T-helper 1 cell treated with Interleukin-12 subunit alpha and Interleukin-12 subunit beta and Interleukin-4 antibody, amounts not matched to agents 30 ng/mL and 1 ng/mL, for 36 hours (primary cell): Measurements from ENCODE around the gene ZDHHC14. TPM values are rescaled to one million over a fixed set of nuclear protein-coding genes. Genes with fewer than 3 reads are reported as not detected.
"Not testable (repeated sequence)": the region's sequence is repeated elsewhere in the genome, so short reads cannot be mapped to it uniquely, and the experiment has no call there.

Experiments used
- intact Hi-C: fragments of 100-400 bp; cut with micrococcal nuclease; formaldehyde crosslinking; loops from one replicate; pipeline ENCODE4 v1.15.1; 2024
- total RNA-seq: library from RNA; stranded (reverse); gene quantifications from 2 replicates; pipeline ENCODE4 v1.2.3, GENCODE V29; 2022

Gene ZDHHC14
- total RNA-seq, 1 donor from 2014 or later, result 18.3 TPM

DNA sequence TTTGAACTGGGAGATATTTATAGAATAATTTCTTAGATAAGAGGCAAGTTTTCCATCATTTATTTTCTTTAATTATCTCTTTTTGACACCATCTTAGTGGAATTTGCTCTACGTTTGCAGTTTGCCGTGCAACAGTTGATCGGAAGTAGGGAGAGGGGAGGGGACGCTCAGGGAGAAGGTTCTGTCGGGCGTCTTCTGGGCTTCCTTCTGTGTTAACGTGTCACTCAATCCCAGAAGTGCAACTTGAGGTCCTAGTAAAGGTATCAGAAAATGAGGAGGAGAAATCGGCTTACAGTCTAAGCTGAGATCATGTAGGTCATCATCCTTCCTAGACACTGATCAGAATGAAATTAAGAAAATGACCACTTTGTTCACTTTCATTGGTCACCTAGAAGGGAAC is 293.1 kb downstream of the ZDHHC14 start:
- intact Hi-C loops, result no loop called here

DNA sequence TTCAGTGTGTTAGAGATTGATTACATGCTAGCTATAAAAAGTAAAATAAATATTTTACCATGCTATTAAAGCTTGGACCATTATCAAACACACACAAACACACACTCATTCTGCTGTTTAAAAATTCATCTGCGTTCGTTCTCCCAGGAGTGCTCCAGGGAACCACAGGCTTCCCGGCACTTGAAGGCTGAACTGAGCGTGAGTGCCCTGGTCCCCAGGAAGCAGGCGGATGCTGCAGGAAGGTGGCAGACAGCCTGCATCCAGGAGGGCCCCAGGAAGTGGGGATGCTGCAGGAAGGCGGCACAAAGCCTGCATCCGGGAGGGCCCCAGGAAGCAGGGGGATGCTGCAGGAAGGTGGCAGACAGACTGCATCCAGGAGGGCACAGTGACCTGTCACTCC is 294.8 kb downstream of the ZDHHC14 start:
- intact Hi-C loops, result no loop called here

DNA sequence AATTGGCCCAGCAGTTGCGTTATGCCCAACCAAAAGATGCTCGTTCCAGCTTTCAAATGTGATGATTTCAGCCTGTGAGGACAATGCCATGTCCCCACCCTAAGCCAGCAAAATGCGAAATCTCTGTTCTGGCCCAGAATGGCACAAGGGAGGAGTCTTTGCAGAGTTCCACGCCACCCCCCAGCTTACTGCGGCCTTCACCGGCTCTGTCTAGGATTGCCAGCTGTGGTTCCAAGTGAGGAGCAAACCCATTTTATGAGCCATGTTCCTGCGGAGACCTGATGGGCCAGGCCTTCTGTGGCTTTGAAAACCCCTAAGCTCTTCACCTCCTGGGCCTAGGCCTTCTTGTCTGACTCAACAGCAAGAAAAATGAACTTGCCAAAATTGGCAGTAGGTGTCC is 295.3 kb downstream of the ZDHHC14 start:
- intact Hi-C loops, result no loop called here

DNA sequence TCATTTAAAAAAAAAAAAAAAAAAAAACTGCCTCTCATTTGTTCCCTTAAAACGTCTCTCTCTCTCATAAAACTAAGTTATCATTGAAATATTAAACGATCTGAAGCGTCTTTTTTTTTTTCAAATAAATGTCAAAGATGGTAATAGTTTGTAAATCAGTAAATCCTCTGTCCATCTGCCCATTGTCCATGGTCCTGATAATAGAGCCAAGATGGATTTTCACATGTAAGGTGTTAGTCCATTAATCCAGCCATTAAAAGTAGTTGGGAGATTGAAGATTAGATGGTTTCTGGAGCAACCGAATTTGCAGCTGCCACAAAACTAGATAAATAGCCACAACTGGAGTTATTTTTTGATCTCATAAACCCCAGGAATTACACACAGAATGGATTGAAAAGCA is 296.2 kb downstream of the ZDHHC14 start:
- intact Hi-C loops, result no loop called here

DNA sequence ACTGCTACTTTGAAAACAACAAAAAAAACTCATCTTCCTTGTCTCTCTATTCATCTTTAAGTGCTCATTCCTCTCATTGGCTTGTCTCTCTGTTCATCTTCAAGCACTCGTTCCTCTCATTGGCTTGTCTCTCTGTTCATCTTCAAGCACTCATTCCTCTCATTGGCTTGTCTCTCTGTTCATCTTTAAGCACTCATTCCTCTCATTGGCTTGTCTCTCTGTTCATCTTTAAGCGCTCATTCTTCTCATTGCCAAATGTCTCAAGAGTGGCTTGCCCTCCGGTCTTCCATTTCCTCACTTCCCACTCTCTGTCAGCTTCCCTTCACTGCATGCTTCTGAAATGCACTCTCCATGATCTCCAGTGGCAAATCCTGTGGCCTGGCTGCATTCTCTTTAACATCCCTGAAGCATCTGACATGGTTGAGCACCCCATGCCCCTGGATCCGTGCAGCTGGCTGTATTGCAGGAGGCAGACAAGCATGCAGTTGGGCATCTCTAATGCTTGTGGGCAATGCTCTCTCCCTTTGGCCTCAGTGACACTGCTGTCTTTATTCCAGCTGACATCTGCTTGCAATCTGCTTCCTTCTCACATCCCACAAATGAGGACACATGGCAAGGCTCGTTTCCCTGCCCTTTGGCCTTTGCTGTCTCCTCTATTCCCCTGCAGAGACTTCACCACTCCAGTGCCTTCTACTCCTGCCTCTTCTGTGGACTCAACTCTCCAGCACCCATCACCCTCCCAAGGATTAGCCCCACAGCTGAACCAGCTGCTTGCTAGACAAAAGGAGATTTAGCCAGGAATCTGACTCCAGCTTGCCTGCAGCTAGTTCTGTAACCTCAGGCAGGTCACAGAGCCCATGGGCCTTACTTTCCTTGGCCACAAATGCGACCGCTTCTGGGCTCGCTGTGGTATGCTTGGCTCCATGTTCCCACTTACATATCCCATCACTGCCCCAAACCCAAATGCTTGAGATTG is 298.9 kb downstream of the ZDHHC14 start:
- intact Hi-C loops, result no loop called here

GRCh38 chr6:157681041-157681650 is 300.2 kb downstream of the ZDHHC14 start:
- intact Hi-C loops, result no loop called here

DNA sequence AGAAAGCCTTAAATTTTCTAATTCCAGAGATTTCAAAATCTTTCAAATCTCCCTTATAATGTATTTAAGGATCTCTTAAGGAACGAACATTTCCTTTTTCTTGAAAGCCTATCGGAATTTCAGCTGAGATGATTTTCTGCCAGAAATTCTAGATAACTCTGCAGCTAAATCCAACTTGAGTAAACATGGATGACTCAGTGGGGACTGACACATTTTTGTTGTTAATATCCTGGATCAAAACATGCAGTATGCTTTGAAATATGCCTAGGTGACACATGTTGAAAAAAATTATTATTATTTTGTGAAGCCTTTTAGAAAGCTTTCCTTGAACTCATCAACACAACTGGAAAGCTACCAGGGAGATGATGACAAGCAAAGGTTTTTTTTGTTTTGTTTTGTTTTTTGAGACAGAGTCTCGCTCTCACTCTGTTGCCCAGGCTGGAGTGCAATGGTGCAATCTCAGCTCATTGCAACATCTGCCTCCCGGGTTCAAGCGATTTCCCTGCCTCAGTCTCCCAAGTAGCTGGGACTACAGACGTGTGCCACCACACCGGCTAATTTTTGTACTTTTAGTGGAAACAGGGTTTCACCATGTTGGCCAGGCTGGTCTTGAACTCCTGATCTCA is 302.0 kb downstream of the ZDHHC14 start:
- intact Hi-C loops, result no loop called here

DNA sequence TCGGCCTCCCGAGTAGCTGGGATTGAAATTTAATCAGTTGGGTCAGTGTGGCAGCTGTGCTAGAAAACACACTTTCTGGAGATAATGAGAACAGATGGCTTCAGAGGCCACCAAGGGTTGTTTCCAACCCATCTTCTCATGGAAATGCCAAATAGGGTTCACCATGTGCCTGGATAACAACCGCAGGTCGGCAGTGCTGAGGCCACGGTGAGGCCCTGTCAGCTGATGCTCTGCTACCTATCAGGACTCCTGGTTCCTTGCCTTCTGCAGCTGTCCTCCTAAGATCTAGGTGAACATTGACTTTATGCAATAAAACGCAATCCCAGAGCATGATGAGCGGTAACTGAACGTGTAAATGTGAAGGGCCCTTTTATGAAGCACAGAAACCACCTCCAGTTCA is 302.7 kb downstream of the ZDHHC14 start:
- intact Hi-C loops, result no loop called here

DNA sequence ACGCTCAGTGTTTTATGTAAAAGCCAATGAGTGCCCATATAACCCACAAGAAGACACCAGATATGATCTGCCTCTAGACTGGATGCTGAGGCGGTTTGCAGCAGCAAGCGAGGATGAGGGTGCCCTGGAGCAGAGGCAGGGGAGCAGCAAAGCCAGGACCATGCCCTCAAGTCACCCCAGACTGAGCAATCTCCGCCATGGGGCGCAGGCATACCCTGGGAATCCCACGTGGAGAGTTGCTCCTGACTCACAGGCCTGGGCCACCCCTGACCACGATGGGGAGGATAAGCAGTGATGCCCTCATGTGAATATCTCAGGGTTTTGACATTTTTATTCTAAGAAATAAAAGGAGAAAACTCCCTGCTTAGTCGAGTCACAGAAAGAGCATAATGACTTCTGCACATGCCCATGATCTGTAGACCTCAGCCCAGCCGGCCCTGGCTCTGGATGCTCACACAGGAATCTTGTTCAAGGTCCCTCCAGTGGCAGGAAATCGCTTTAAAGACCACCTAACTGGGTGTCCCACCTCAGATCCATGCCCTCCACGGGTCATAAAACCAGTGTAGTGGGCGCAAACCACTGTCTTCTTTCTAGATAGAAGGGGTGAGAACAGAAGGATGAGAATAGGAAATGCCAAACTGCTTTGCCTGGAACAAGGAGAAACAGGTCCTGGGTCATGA is 303.8 kb downstream of the ZDHHC14 start:
- intact Hi-C loops, result no loop called here

DNA sequence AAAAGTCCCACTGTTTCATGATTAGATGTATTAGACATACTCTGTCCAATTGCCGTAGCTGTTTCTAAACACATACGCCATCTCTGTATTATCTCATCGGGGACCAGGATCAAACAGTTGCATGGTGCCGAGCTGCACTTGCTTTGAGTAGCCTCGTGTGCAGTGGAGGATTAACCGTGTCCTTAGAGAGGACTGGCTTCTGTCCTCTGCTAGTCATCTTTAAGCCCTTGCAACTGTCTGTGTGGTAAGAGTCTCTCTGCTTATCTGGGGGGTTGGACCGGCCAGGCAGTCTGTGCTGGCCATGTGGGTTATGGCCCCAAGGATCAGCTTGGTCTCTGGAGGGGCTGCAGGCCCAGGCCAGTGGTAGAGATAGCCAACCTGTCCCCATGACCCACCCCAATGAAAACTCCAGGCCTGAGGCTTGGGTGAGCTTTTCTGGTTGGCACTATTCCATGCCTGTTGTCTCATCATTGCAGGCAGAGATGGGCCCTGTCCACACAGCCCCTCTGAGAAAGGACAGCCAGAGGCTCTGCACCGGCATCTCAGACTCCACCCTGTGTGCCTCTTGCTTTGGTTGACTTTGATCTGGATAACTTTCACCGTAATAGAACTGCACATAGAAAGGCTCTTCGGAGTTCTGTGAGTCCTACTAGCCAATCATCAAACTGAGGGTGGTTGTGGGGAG is 304.7 kb downstream of the ZDHHC14 start:
- intact Hi-C loops, result no loop called here

- intact Hi-C loops, result no loop called here
Measured at GRCh38 chr6:157688275-157688959, 307.4 kb downstream of the ZDHHC14 start.

DNA sequence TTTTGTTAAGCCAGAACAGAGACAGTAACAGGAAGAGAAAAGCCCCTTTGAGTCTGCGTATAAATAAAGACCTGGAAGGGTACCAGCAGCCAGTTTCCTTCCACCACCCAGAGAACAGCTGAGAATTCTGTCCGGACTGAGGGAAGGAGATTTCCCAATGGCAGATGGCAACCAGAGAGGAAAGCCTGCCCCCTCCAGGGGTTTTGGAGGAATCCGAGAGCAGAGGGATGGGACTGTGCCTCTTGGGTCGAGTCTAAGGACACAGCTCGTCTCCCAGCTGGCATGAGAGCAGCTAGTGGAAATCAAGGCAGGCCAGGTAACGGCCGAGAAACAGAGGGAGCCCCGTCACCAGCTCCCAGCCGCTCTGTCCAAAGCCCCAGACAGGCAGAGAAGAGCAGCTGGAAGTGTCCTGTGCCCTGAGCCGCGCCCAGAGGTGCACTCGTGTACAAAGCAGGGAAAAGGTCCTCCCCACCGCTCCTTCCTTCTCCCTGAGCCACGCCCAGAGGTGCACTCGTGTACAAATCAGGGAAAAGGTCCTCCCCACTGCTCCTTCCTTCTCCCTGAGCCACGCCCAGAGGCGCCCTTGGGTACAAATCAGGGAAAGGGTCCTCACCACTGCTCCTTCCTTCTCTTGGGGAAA is 308.1 kb downstream of the ZDHHC14 start:
- intact Hi-C loops, result no loop called here

GRCh38 chr6:157689875-157690274 is 308.9 kb downstream of the ZDHHC14 start:
- intact Hi-C loops, result no loop called here

- intact Hi-C loops, result no loop called here
Measured at GRCh38 chr6:157690441-157691210, 309.6 kb downstream of the ZDHHC14 start.

DNA sequence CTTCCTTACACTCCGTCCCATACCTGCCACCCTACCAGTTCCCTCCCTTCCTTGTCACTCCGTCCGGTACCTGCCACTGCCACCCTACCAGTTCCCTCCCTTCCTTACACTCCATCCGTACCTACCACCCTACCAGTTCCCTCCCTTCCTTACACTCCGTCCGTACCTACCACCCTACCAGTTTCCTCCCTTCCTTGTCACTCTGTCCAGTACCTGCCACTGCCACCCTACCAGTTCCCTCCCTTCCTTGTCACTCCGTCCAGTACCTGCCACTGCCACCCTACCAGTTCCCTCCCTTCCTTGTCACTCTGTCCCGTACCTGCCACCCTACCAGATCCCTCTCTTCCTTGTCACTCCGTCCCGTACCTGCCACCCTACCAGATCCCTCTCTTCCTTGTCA is 310.6 kb downstream of the ZDHHC14 start:
- intact Hi-C loops, result not testable (repeated sequence)

GRCh38 chr6:157693867-157694266 is 312.9 kb downstream of the ZDHHC14 start:
- intact Hi-C loops, result no loop called here

DNA sequence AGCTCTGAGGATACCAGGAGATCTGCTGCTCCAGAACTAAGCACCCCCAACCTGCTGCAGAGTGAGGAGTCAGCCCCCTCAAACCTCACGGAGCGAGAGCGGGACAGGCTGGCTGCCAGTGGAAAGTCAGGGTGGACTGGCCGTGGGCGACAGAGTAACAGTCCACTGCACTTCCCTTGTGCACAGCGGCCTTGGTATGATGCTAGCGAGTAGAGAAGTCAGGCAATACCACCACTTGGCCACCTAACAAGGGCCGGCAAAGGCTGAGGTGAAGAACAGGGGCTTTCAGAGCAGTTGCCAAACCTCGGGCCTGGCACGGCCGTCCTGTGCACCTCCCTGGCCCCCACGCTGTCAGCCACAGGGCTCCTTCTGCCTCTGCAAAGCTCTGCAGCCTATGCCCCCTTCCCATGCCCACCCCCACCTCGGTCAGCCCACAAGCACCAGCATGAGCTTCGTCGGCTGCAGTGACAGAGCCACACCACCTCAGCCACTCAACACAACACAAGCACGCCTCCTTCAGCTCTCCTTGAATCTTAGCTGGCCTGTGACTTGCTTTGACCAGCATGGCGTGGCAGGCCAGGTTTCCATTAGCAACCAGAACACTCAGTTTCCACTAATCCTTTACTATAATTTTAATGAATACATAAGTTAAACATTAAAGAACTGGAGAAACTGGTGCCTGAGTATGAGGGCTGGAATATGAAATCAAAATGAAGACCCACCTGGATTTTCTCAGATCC is 314.5 kb downstream of the ZDHHC14 start:
- intact Hi-C loops, result no loop called here

DNA sequence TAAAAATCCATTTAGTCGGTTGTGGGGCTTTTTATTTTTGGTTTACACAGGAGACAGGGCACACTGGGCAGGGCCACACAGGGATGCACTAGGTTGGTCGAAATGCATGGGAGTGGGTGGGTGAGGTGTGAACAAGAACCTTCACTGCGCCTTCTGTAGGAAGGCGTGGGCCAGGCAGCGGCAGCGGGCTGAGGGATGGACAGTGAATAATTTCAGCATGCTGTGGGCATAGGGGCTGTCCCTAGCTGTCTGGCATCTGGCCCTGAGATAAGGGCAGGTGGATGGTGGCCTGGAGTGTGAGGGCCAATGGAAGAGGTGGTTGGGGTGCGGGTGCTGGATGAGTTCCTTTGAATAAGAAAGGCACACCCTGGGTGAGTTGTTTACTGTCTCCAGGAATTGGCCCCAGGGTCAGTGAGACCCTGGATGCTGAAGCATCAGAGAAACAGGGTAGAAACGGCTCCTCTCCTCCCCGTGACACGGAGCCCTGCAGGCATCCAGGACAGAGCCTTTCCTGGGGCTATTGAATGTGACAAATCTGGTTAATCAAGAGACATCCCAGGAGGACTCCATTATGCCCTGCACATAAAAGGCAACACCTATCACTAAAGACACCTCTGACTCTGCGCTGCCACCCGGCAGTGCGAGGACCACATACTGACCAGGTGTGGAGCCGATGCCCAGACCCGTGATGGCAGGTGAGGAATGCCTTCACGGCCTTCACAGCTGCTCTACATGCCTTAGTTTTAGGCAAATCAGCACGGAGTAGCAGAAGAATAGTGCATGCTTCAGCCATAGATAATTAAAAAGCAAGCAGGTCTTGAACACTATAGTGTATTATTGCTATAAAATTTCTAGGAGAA is 319.0 kb downstream of the ZDHHC14 start:
- intact Hi-C loops, result no loop called here
